H1 (cell line): ENCODE measurements around the gene SLC27A6. TPM values are rescaled to one million over a fixed set of nuclear protein-coding genes. Genes with fewer than 3 reads are reported as not detected.

ENCODE experiments used
- CTCF ChIA-PET: fragments of 300-600 bp; sonication (Branson Sonifier 250); formaldehyde crosslinking; loops from one replicate; lab custom pipeline; 2021; ENCODE audit not compliant: partially characterized antibody; lab: Charles Lee
- POLR2A ChIA-PET: fragments of 300-600 bp; sonication (Branson Sonifier 250); formaldehyde crosslinking; loops from one replicate; lab custom pipeline; 2021; ENCODE audit warnings: inconsistent platforms; ENCODE audit not compliant: partially characterized antibody; lab: Charles Lee
- DNase-seq, 2 experiments: peaks; one replicate each; pipeline versions ENCODE4 v3.0.0 to v3.0.0-alpha.2; 2010 to 2022; ENCODE audit warnings: low spot score in 2 of 2, low read depth in 1 of 2, mixed read lengths in 1 of 2
- FAIRE-seq: peaks from 2 replicates; lab custom pipeline; 2011; peaks lifted over from hg19 to GRCh38; lab: Jason Lieb, UNC
- H2AFZ ChIP-seq: 2 replicates; pipeline ENCODE4 v1.8.1; 2012; ENCODE audit warnings: low read length, inconsistent platforms
- H2AK5ac ChIP-seq: 2 replicates; pipeline ENCODE4 v1.6.1; 2013; ENCODE audit warnings: low read depth, low read length
- H2BK120ac ChIP-seq: replicated peaks from 2 replicates; pipeline ENCODE3; 2013; ENCODE audit warnings: low read depth, low read length, inconsistent platforms
- H2BK12ac ChIP-seq: 2 replicates; pipeline ENCODE4 v1.6.1; 2013; ENCODE audit warnings: low read depth, low read length
- H2BK15ac ChIP-seq: 2 replicates; pipeline ENCODE4 v1.6.1; 2013; ENCODE audit warnings: low read length
- H2BK20ac ChIP-seq: 2 replicates; pipeline ENCODE4 v1.6.1; 2013; ENCODE audit warnings: low read length
- H2BK5ac ChIP-seq: 2 replicates; pipeline ENCODE4 v1.6.1; 2013; ENCODE audit warnings: low read depth, low read length
- H3K14ac ChIP-seq: 2 replicates; pipeline ENCODE4 v1.6.1; 2013; ENCODE audit warnings: inconsistent platforms; ENCODE audit not compliant: insufficient read length
- H3K18ac ChIP-seq: 2 replicates; pipeline ENCODE4 v1.6.1; 2013; ENCODE audit warnings: low read length; ENCODE audit errors: extremely low read depth
- H3K23ac ChIP-seq: 2 replicates; pipeline ENCODE4 v1.6.1; 2013; ENCODE audit warnings: inconsistent platforms; ENCODE audit not compliant: insufficient read length
- H3K23me2 ChIP-seq: 2 replicates; pipeline ENCODE4 v1.6.1; 2013; ENCODE audit warnings: low read depth, low read length
- H3K27ac ChIP-seq: 2 replicates; pipeline ENCODE4 v1.6.1; 2011; ENCODE audit warnings: low read depth, low read length, inconsistent platforms
- H3K27me3 ChIP-seq, 4 experiments: replicated peaks in 1 of 4; 1 replicate in 1 of 4; 2 replicates in 3 of 4; pipeline versions ENCODE4 v1.6.1 to v1.8.1; 2011 to 2013; ENCODE audit warnings: low read length in 3 of 4, mild to moderate bottlenecking in 3 of 4, inconsistent platforms in 2 of 4, mixed read lengths in 2 of 4, moderate library complexity in 1 of 4; ENCODE audit not compliant: control insufficient read depth in 3 of 4, insufficient read depth in 3 of 4; ENCODE audit errors: extremely low read depth in 1 of 4
- H3K36me3 ChIP-seq, 4 experiments: 2 replicates each; pipeline versions ENCODE4 v1.6.1 to v1.8.1; 2011 to 2013; ENCODE audit warnings: mild to moderate bottlenecking in 4 of 4, low read length in 3 of 4, moderate library complexity in 2 of 4, control low read depth in 1 of 4, inconsistent platforms in 1 of 4; ENCODE audit not compliant: insufficient read depth in 4 of 4, control insufficient read depth in 2 of 4
- H3K4ac ChIP-seq: replicated peaks from 2 replicates; pipeline ENCODE3; 2013; ENCODE audit warnings: low read length, low read depth, mixed read lengths, inconsistent platforms; ENCODE audit not compliant: insufficient read length
- H3K4me1 ChIP-seq, 4 experiments: replicated peaks in 1 of 4; 1 replicate in 1 of 4; 2 replicates in 3 of 4; pipeline versions ENCODE4 v1.6.1 to v1.8.1; 2011 to 2013; ENCODE audit warnings: low read length in 3 of 4, inconsistent platforms in 2 of 4, mixed read lengths in 1 of 4; ENCODE audit not compliant: insufficient read depth in 4 of 4, control insufficient read depth in 3 of 4
- H3K4me2 ChIP-seq, 2 experiments: 2 replicates each; pipeline versions ENCODE4 v1.6.1 to v1.8.1; 2011 to 2013; ENCODE audit warnings: low read depth in 2 of 2, low read length in 2 of 2, control low read depth in 1 of 2, inconsistent platforms in 1 of 2, mild to moderate bottlenecking in 1 of 2; ENCODE audit not compliant: insufficient read depth in 1 of 2
- H3K4me3 ChIP-seq, 4 experiments: fragments of 200-600, 300-600 bp in 1 of 4; sonication (generic), shearing (Covaris generic), sonication (Bioruptor Twin) in 1 of 4; 2 replicates each; pipeline versions ENCODE4 v1.5.1 to v1.8.1; 2011 to 2016; ENCODE audit warnings: low read length in 4 of 4, low read depth in 3 of 4, control low read depth in 2 of 4, inconsistent platforms in 2 of 4, mild to moderate bottlenecking in 2 of 4, mixed read lengths in 1 of 4, moderate library complexity in 1 of 4; ENCODE audit not compliant: insufficient read depth in 2 of 4; ENCODE audit errors: extremely low read depth in 1 of 4
- H3K56ac ChIP-seq: replicated peaks from 2 replicates; pipeline ENCODE3; 2013; ENCODE audit warnings: low read depth, mild to moderate bottlenecking, mixed read lengths, low read length, inconsistent platforms; ENCODE audit not compliant: insufficient read length
- H3K79me1 ChIP-seq: 2 replicates; pipeline ENCODE4 v1.6.1; 2013; ENCODE audit warnings: low read depth, low read length, control low read depth
- H3K79me2 ChIP-seq, 2 experiments: 2 replicates each; pipeline versions ENCODE4 v1.6.1 to v1.8.1; 2012 to 2013; ENCODE audit warnings: low read length in 2 of 2, mild to moderate bottlenecking in 2 of 2, inconsistent platforms in 1 of 2; ENCODE audit not compliant: insufficient read depth in 2 of 2, control insufficient read depth in 1 of 2
- H3K9ac ChIP-seq, 4 experiments: replicated peaks in 1 of 4; 1 replicate in 1 of 4; 2 replicates in 3 of 4; pipeline versions ENCODE4 v1.6.1 to v1.8.1; 2011 to 2013; ENCODE audit warnings: low read depth in 3 of 4, low read length in 3 of 4, control low read depth in 2 of 4, mild to moderate bottlenecking in 2 of 4, moderate library complexity in 2 of 4, inconsistent platforms in 1 of 4; ENCODE audit errors: extremely low read depth in 1 of 4
- H3K9me3 ChIP-seq, 2 experiments: 2 replicates each; pipeline versions ENCODE4 v1.6.1 to v1.8.1; 2012 to 2013; ENCODE audit warnings: mild to moderate bottlenecking in 2 of 2, moderate library complexity in 2 of 2, control low read depth in 1 of 2, inconsistent platforms in 1 of 2, low read depth in 1 of 2, low read length in 1 of 2, mixed read lengths in 1 of 2; ENCODE audit not compliant: insufficient read depth in 2 of 2
- H4K20me1 ChIP-seq, 2 experiments: replicated peaks in 1 of 2; 2 replicates each; pipeline versions ENCODE3 to v1.8.1; 2011 to 2013; ENCODE audit warnings: inconsistent platforms in 2 of 2, low read length in 2 of 2, mild to moderate bottlenecking in 1 of 2; ENCODE audit not compliant: insufficient read depth in 2 of 2, control insufficient read depth in 1 of 2
- H4K5ac ChIP-seq: 2 replicates; pipeline ENCODE4 v1.6.1; 2013; ENCODE audit warnings: low read length, low read depth, mixed read lengths, inconsistent platforms; ENCODE audit not compliant: insufficient read length
- H4K8ac ChIP-seq: 2 replicates; pipeline ENCODE4 v1.8.0; 2013; ENCODE audit warnings: mild to moderate bottlenecking, moderate library complexity, low read length, inconsistent platforms; ENCODE audit not compliant: insufficient read depth; ENCODE audit errors: extremely low read depth
- H4K91ac ChIP-seq: replicated peaks from 2 replicates; pipeline ENCODE3; 2013; ENCODE audit warnings: low read length, mixed read lengths, inconsistent platforms; ENCODE audit not compliant: insufficient read length
- EZH2 ChIP-seq: fragments of 200-600 bp; sonication (generic); IDR thresholded peaks from 2 replicates; pipeline ENCODE4 v1.7.1; 2012; ENCODE audit warnings: low read depth, mild to moderate bottlenecking, moderate library complexity, low read length, inconsistent platforms; ENCODE audit not compliant: severe bottlenecking
- KDM5A ChIP-seq: fragments of 200-600 bp; IDR thresholded peaks from 2 replicates; pipeline ENCODE4 v1.7.1; 2012; ENCODE audit warnings: mild to moderate bottlenecking, low read length, inconsistent platforms, mixed read lengths
- MAFK ChIP-seq: IDR thresholded peaks from 2 replicates; pipeline ENCODE4 v1.6.1; 2012; ENCODE audit warnings: low read depth, mild to moderate bottlenecking, improper control_type of control experiment, low read length
- RXRA ChIP-seq: IDR thresholded peaks from 2 replicates; pipeline ENCODE4 v1.6.1; 2011; ENCODE audit warnings: low read depth, mild to moderate bottlenecking, low read length, moderate library complexity; ENCODE audit not compliant: insufficient read depth
- SIN3A ChIP-seq, 2 experiments: IDR thresholded peaks in 1 of 2; conservative IDR thresholded peaks in 1 of 2; 2 replicates each; pipeline ENCODE4 v1.6.1; 2011 to 2012; ENCODE audit warnings: low read length in 2 of 2, improper control_type of control experiment in 1 of 2, low read depth in 1 of 2, mild to moderate bottlenecking in 1 of 2
- TBP ChIP-seq: IDR thresholded peaks from 2 replicates; pipeline ENCODE4 v1.6.1; 2011; ENCODE audit warnings: low read depth, low read length, improper control_type of control experiment
- WGBS, 2 experiments: shearing (Covaris generic) in 1 of 2; methylation state at CpG; one replicate each; pipeline versions ENCODE4 v1.1.6 to v1.1.7; 2013 to 2015; ENCODE audit warnings: low lambda C conversion rate in 2 of 2, mixed read lengths in 2 of 2, inconsistent platforms in 1 of 2, low coverage in 1 of 2, missing lambda C conversion rate in 1 of 2; ENCODE audit not compliant: insufficient replicate concordance in 2 of 2, insufficient coverage in 1 of 2, insufficient read length in 1 of 2; ENCODE audit errors: extremely low coverage in 1 of 2, missing lambda C conversion rate in 1 of 2; 5-methylcytosine and 5-hydroxymethylcytosine counted together
- polyA plus RNA-seq, 7 experiments: library from polyadenylated mRNA; depleted of rRNA in 3 of 7; stranded (reverse) in 5 of 7; unstranded in 2 of 7; fragments of >200 nt in 5 of 7; fragments of 200-250 nt in 2 of 7; gene quantifications; 1 replicate in 5 of 7; 2 replicates in 1 of 7; 4 replicates in 1 of 7; pipeline versions ENCODE4 v1.2.1 to v1.2.3, GENCODE V29; 2011 to 2013; ENCODE audit warnings: missing spikeins in 2 of 7, mixed read lengths in 2 of 7
- total RNA-seq: library from RNA; stranded (reverse); fragmentation: NEBNext Ultra II Directional; extraction: Animal tissue kit (Norgen Biotek cat#: 25700); gene quantifications from 2 replicates; pipeline ENCODE4 v1.2.1, GENCODE V29; 2021
- TF ChIP-seq, protein P1 (sequence below): IDR thresholded peaks from 2 replicates; pipeline ENCODE4 v1.6.1; 2011; ENCODE audit warnings: low read depth, mild to moderate bottlenecking, low read length; ENCODE audit not compliant: insufficient read depth

Gene SLC27A6
- total and polyA plus RNA-seq, 2 of the 8 experiments (the other 6 are each of a cell fraction or from before 2014, with no cell fraction given): 4.0 to 4.7 TPM

DNA sequence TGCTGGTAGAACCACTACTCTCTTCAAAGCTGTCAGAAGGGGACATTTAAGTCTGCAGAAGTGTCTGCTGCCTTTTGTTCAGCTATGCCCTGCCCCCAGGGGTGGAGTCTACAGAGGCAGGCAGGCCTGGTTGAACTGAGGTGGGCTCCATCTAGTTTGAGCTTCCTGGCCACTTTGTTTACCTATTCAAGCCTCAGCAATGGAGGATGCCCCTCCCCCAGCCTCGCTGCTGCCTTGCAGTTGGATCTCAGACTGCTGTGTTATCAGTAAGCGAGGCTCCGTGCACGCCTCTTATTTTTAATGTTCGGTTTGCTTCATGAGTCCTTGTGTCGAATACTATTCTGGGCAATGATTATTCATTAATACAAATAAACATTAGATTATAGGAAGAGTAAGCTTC, 3.1 kb upstream of the SLC27A6 start:
- POLR2A ChIA-PET: no interaction called here
- H3K18ac ChIP-seq: no peak overlapping the region
- H3K4ac ChIP-seq: no peak overlapping the region
- H2BK20ac ChIP-seq: no peak overlapping the region
- no peaks in the 10 kb centered on the region; a peak in 1 of 8 replicates for H3K36me3 ChIP-seq
- H3K23ac ChIP-seq: no peak overlapping the region
- H3K79me2 ChIP-seq: no peaks in the 10 kb centered on the region
- no peak overlapping the region for H2BK120ac ChIP-seq
- no peak overlapping the region for H2BK12ac ChIP-seq
- no peak overlapping the region for H4K5ac ChIP-seq
- no peaks in the 10 kb centered on the region for H4K20me1 ChIP-seq
- H3K9me3 ChIP-seq: no peaks in the 10 kb centered on the region
- H3K4me1 ChIP-seq: peaks cover 0 to 4% (median 1%) of the 10 kb centered on the region in 4 experiments; a peak in 3 of 7 replicates
- no peak overlapping the region for H2AK5ac ChIP-seq
- H3K4me3 ChIP-seq: no peak overlapping the region
- no peak overlapping the region for H3K9ac ChIP-seq
- H3K56ac ChIP-seq: no peak overlapping the region
- peak overlapping the region; percentile 3 for H2AFZ ChIP-seq
- TF ChIP-seq EZH2 (no peak), SIN3A (conservative IDR thresholded peaks at IDR 0.05 in 1 of 2, IDR thresholded peaks at IDR 0.05 in 1 of 2; ENCODE audit: low read depth in 1 of 2, low read length in 2 of 2) (no peak), KDM5A (no peak), TBP (no peak), RXRA (no peak), MAFK (no peak)
- TF ChIP-seq, protein P1, sequence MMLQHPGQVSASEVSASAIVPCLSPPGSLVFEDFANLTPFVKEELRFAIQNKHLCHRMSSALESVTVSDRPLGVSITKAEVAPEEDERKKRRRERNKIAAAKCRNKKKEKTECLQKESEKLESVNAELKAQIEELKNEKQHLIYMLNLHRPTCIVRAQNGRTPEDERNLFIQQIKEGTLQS: no peak
- DNase-seq (peak in 1 of 2 experiments; percentile 43), FAIRE-seq (no peak)
- CTCF ChIA-PET: interaction anchor here (1.3 kb wide), 1 partner anchor 134 kb away, joined by 5 read pairs; no protein-coding TSS in a partner anchor
- H3K23me2 ChIP-seq: peaks cover 7% of the 10 kb centered on the region
- H4K8ac ChIP-seq: no peak overlapping the region
- H3K4me2 ChIP-seq: no peak overlapping the region; a peak in 1 of 4 replicates
- no peaks in the 10 kb centered on the region for H3K79me1 ChIP-seq
- peaks cover 0 to 16% (median 11%) of the 10 kb centered on the region in 4 experiments; a peak in 5 of 7 replicates for H3K27me3 ChIP-seq
- H2BK15ac ChIP-seq: no peak overlapping the region
- 91% methylated on average over 5 of the region's 6 CpGs; no CpG with 5 or more reads in 1 of the 2 experiments for WGBS, 2 experiments
- H2BK5ac ChIP-seq: no peak overlapping the region
- no peak overlapping the region for H3K27ac ChIP-seq
- H3K14ac ChIP-seq: no peak overlapping the region
- no peak overlapping the region for H4K91ac ChIP-seq
